Measurements from ENCODE around the gene DUT.

DNA sequence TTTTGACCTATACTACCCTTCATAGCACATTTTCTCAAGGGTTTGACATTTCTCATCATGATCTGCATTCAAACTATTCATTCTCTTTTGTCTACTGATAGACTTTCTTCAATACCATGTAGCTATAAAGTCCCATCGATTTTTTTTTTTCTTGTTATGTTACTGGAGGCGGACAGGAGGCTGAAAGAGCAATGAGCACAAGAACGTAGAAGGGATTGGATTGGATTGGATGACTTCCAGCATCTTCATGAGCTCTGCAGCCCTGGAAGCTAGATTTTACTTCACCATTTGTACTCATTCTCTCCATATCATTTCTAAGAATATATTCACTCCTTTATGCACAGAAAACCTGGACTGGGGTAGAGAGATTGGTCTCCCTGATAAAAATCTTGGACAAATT is 43.2 kb downstream of the DUT start:
- TF ChIP-seq, protein P1, sequence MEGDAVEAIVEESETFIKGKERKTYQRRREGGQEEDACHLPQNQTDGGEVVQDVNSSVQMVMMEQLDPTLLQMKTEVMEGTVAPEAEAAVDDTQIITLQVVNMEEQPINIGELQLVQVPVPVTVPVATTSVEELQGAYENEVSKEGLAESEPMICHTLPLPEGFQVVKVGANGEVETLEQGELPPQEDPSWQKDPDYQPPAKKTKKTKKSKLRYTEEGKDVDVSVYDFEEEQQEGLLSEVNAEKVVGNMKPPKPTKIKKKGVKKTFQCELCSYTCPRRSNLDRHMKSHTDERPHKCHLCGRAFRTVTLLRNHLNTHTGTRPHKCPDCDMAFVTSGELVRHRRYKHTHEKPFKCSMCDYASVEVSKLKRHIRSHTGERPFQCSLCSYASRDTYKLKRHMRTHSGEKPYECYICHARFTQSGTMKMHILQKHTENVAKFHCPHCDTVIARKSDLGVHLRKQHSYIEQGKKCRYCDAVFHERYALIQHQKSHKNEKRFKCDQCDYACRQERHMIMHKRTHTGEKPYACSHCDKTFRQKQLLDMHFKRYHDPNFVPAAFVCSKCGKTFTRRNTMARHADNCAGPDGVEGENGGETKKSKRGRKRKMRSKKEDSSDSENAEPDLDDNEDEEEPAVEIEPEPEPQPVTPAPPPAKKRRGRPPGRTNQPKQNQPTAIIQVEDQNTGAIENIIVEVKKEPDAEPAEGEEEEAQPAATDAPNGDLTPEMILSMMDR (IDR thresholded peaks at IDR 0.05 in 8 of 11, conservative IDR thresholded peaks at IDR 0.05 in 3 of 11) = no peak
- TF ChIP-seq POLR2A (IDR thresholded peaks at IDR 0.05) (no peak), POLR2AphosphoS5 (IDR thresholded peaks at IDR 0.05) (no peak)

Measured in spleen (tissue), 7 donors.